ENCODE results near the gene ZNF618.
"Not testable (repeated sequence)": the region's sequence is repeated elsewhere in the genome, so short reads cannot be mapped to it uniquely, and the experiment has no call there.

Gene ZNF618

DNA sequence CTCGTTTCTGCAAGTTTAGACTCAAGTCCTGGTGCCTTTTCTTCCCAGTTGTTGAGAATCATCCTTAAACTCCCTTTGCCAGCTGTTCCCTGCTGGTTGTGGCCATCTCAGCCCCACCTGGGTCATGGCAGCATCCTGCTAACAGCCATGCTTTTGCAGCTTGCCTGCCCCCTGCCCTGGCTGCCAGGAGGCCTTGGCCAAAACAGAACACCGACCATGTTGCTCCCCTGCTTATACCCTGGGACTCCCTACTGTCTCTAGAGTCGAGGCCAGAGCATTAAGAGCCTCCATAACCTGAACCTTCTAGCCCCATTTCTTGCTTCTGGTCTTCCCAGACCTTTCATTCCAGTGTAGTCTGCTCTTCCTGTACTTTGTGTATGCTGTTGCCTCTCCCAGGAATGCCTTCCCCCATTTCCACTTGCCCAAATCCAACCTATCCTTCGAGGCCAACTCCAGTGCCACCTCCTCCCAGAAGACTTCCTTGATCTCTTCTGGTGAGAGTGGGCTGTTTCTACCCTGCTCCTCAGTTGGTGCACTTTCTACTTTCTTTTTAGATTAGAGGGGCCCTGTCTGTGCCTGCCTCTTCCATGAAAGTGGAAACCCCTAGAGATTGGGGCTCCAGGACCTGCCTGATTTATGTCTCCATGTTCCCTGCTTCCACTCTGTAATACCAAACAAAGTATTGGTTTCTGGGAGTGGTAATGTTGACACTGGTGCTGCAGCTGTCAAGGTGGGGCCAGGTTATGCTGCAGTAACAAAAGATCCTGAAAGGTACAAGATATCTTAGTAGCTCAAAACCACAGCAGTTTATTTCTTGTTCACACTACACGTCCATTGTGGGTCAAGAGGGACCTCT is 113.8 kb downstream of the ZNF618 start:
- DNase-seq, result no peak

DNA sequence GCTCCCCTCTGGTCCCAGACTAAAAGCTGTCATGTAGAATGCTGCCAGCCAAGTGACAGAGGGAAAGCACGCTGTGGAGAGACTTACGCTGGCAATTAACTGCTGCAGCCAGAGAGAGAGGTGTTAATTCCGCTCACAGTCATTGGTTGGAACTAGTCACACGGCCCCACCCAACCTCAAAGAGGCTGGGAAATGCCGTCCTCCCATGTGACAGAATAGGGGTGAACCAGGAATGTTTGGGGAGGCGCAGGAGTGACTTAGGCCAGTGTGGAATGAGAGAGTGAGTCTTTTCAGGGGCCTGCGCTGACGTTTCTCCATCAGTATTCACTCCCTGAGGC is 114.4 kb downstream of the ZNF618 start:
- DNase-seq, result no peak

DNA sequence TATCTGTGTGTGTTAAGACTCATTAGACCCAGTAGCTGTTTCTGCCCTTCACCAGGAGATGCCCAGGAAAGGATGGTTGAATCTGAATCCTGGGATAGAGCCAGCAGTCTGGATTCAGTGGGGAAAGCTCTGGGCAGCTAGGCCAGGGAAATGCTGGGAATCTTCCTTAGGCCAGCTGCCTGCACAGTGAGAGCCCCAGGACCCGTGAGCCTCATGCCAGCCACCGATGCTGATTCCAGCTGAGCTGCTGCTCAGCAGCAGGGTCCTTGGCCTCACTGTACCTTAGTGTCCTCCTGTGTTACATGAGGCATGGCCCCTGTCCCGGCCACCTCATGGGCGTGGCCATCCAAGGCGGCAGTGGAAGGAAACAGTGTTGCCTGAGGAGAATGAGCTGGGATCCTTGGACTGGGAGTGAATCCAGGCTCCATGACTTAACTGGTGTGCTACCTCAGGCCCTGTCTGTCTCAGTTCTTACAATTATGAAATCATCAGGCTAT is 114.9 kb downstream of the ZNF618 start:
- DNase-seq, result no peak

DNA sequence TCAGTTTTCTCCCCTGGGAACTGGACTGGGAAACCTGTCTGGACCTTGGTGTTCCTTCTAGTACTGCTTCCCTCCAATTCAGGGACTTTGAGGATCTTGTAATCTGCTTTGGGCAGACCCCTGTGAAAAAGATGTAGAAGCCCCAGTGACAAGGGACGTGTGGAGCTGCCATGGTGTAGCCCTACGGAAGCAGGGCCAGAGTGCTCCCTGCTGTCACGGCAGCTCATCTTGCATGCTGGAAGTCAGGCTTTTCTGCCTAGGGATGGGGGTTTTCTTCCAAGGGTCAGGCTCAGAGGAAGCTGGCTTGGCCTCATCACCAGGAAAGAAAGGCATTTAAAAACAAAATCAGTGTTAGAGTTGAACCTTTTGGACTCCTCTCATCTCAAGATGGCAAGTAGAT is 115.6 kb downstream of the ZNF618 start:
- DNase-seq, result no peak

DNA sequence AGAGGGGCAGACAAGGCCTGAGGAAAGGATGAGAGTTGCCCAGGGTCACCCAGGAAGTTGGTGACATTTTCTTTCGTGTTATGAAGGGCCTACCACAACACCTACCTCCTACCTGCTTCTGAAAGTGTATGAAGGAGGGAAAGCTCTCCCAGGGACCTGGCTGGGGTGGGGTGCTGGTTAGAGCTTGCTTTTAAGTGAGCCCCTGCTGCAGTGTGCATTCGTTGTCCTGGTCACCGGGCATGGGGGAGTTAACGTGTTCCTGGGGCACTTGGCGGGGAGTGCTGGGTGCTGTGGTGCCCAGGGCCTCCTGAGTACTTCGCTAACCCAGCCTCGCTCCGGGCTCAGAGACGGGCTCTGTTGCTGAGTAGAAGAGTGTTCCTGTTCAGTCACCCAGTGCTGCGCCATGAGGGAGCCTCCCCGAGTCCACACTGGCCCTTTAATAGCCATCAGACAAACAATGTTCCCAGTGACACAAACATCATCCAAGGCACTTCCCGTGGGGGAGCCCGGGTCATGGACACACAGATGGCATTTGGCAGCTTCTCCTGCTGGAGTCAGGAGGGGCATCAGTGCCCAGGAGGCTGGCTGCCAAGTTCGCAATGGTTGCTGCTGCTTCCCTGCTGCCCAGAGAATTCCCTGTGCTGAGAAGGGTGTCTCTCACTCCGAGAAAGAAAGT is 116.3 kb downstream of the ZNF618 start:
- no peak for DNase-seq

DNA sequence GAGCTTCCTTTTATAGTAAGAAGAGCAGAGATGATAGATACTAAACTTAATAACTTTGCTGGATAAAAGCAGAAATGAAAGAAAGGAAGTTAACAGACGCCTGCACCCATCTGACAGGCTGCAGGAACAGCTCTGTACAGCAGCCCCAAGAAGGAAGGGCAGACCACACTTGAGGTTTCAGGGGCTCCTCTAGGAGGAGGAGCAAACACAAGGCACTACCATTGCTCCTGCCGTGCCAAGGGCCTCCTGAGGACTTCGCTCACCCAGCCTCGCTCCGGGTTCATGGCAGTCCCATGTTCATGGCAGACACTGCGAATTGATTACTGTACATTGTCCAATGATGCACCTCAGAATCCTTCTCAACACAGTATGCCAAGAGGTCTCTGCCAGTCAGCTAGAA is 116.9 kb downstream of the ZNF618 start:
- DNase-seq, result no peak

DNA sequence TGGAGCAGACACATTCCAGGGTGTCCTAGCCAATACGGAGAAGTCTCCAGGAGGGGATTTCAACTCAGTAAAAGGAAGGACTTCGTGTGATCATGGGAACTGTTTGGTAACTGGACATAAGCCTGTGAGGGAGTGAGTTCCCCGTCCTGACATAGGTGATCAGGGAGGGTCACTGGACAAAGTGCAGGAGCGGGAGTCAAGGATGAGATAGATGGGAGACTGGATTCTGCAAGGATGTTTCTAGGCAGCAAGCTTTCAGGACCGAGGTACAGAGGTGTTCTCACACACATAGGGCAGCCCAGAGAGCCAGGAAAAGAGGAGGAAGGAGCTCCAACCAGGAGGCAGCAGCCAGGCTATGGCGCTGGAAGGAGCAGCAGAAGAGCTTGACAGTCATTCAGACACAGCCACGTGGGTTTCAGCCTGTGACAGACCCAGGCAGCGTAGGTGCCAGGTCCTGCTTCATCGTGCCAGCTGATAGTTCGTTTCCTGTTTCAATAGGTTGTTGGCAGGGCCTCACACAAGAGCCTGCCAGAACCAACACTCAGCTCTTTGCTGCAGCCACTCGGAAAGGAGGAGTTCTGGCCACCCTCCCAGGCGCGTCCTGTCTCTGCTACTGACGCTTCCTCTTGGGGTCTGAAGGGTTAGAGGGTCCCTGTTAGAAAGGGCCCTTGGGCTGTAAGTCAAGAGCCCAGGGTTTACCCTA is 117.9 kb downstream of the ZNF618 start:
- DNase-seq, result no peak

DNA sequence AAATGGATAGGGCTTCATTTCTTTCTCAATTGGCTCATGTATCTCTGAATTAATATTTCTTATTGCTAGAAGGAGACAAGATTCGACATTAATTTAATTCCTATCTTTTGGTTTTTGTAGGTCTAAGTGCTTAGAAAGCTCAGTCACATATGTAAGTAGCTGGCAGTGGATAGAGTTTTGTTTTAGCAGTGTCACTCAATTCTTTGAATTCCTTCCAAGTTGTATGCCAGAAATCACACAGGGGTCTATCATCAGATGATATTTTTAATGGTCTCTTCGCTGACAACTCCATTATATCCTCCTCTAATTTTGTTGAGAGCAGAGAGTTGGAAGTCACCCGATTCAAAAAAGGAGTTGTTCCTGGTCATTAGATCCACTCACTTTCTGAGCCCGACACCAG is 119.3 kb downstream of the ZNF618 start:
- no peak for DNase-seq

DNA sequence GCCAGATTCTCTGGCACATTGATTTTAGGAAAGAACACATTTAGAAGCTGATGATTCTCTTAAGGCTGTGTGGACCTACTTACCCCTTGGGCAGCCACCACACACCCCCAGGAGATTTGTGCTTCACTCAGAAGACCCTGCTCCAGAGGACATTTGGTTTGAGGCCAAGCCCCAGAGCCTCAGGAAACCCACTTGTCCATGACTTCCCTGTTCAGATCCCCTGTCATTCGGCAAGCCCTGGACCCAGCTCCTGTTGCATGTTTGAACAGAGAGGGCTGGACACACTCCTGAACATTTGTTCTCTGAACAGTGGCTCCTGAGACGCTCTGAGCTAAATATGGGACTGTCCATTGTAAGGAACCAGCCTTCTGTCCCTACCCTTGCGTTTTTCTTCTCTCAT is 119.9 kb downstream of the ZNF618 start:
- no peak for DNase-seq

DNA sequence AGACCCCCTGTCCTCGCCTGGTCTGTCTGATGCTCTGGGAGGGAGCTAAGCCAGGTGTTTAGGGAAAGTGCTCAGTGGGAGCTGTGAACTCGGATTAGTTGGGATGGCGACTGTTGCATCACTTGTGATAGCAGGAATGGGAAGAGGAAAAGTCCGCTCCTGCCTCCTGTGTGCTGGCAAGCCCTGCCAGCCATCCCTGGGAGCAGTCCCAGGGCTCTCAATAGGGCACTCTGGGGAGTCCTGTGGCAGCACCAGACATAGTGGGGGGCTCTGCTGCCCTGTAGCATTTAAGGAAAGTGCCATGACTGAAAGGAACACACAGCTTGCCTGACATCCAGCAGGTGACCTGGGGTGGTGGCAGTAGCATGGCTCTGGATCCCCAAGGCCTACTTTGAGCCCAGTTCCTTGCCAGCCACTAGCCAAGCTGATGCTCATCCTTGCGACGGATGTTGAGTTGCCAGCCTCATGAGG is 120.5 kb downstream of the ZNF618 start:
- DNase-seq, result no peak

DNA sequence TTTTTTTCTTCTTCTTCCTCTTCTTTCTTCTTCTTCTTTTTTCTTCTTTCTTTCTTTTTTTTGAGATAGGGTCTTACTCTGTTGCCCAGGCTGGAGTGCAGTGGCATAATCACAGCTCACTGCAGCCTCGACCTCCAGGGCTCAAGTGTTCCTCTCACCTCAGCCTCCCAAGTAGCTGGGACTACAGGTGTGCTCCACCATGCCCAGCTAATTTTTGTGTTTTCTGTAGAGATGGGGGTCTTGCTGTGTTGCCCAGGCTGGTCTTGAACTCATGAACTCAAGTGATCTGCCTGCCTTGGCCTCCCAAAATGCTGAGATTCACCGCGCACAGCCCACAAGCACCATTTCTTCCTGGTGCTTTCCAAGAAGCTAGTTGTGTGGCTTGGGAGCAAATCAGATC is 121.0 kb downstream of the ZNF618 start:
- not testable (repeated sequence) for DNase-seq

DNA sequence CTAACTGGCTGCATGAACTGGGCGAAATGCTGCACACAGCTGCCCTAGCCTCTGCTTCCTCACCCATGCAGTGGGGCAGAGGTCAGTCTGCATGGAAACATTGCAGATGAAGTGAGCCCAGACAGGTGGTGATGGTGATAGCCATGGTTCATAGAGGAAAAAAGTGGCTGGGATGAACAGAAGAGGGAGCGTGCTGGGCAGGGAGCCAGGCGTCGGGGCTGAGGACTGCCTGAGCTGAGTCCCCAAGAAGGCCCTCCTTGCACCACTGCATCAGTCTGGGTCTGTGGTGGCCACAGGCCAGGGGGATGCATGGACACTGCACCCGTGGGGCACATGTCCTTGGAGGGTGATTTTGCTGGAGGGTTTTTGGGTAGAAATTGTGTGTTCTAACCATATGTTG is 121.5 kb downstream of the ZNF618 start:
- DNase-seq, result no peak

DNA sequence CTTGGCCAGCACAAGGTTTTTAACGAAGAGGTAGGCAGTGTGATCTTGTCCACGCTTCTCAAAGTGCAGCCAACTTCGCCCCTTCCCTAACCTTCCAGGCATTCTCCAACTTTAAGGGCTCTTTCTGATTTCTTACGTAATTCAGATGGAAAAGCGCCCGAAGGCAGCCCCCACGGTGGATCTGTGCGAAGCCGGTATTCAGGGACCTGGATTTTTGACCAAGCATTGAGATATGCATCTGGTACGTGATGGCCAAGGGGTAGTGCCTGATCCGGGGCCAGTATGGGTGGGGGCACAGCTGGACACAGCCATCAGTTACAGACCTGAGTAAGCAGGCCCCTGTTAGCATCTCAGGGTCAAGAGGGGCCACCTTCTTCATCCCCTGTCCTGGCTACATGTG is 122.0 kb downstream of the ZNF618 start:
- no peak for DNase-seq

DNA sequence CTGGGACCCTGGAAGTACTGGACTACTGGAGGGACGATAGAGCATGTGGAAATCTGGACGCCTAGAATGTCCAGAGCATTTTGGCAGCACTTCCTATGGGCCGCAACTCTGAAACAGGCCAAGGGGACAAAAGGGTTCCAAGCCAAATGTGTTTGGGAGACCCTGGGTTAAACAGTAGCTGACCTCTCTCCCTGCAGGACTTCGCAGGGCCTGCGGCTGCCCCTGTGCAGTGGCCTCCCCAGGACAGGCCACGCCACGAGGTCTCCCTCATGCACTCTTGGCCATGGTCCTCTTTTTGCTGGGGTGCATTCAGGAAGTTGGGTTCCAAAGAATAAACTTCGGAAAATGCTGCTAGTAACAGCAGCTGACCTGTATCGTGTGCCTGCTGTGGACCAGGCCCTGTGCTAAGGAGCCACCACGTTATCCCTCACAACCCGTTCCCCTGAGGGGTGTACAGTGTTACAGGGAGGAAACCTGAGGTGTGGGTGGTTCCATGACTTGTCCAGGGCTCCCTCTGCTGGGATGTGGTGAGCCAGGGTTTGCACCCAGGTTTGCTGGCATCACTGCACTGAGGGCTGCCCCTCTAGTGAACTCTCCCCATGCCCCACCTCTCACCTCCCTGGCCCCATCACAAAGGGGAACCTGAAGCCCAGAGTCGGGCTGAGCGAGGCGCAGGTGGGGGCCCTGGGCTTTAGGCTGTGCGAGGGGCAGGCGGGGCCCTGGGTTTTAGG is 122.6 kb downstream of the ZNF618 start:
- DNase-seq, result no peak

DNA sequence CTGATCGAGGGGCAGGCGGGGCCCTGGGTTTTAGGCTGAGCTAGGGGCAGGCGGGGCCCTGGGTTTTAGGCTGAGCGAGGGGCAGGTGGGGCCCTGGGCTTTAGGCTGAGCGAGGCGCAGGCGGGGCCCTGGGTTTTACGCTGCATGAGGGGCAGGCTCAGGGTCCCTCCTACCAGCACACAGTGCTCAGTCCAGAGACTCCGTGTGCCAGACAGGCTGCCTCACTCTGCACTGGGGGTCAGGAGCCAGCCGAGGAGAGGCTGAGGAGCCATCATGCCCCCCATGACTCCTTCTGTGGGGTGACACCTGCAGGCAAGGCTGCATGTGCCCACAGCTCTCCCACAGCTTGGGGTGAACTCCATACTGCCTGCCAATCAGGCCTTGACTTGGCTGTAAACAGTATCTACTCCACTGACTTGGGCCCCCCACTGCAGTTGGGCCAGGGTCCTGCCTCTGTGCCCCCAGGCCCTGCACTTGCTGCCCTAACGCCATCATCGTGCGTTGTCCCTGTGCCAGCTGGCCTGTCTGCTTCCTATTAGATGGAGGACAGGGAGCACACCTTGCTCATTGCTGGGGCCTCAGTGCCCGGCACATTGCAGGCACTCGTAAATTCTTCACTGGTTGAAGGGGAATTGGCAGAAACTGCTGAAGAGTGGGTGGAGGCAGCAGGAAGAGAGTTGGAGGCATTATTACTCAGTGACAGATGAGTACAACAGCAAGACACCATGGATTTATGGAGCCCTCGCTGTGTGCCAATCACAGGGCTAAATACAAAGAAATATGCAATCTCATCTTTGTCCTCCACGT is 123.3 kb downstream of the ZNF618 start:
- DNase-seq, result no peak

DNA sequence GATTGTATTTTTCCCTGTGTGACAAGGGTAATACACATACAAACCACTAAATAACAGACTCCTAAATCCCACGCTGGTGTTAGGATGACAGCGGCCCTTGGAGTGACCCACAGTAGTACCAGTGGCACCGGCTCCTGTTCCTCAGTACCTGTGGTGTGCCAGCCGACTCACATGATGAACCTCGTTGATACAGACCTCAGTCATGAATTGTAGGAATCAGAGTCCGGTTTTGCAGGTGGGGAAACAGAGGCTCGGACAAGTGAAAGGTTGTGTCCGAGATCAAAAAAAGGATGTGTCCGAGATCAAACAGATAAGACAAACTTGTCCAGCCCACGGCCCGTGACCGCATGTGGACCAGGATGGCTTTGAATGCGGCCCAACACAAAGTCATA is 124.0 kb downstream of the ZNF618 start:
- no peak for DNase-seq

DNA sequence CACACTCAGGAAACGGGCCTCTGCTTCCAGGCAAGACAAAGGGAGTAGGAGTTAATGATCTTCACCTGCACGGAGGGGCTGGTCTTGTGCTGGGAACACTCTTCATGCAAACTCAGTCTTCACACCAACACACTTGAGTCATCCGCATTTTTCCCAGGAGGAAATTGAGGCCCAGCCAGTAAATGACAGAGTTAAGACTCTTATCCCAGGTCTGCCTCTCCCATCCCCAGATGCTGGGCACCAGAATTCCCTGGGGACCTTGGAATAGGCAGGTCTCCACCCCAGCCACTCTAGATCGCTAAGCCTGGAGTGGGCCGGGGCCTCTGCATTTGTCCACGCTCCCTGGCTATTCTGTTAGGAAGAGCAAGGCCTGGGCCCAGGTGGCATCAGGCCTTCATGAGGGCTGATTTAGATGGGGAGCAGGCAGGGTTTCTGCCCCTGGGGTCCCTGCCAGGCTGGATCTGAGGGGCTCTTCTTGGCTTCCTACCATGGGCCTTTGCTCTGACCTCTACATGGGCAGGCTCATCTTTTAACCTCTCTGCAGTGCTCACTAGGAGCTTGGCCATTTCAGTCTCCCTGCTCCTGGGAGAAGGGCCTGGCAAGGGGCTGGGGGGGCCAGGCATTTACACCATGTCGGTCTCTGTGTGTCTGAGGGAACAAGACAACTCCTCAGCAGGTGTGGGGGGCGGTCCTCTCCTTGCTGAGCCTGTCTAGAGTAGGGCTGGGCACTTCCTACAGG is 124.7 kb downstream of the ZNF618 start:
- no peak for DNase-seq

DNA sequence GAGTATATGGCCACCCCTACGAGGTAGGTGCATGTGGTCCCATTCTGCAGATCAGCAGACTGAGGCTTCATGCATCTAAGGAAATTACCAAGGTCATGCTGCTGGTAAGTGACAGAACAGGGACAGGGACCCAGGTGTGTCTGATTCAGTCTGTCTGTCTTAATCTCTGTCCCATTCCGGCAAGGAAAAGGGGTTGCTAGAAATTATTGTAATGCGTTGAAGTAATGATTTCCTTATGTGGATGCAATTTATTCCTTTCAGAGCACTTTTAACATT is 125.2 kb downstream of the ZNF618 start:
- DNase-seq, result no peak

DNA sequence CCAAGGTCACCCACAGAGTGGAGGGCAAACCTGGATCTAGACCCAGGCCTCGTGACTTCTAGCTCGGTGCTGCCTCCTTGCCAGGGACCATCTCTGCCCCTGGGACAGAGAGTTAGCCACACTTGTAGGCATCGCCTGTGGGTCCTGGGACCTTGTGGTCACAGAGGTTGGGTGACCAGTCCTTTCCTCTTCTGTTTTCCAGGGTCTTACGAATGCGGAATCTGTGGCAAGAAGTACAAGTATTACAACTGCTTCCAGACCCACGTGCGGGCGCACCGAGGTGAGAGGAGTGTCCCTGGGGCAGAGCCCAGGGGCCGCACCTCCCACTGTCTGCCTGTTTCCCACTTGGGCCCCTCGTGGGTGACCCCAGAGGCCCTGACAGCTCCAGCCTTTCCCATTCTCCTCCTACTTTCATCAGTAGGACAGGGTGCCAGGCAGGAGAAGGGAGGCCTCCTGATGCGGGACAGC is 125.7 kb downstream of the ZNF618 start:
- no peak for DNase-seq

DNA sequence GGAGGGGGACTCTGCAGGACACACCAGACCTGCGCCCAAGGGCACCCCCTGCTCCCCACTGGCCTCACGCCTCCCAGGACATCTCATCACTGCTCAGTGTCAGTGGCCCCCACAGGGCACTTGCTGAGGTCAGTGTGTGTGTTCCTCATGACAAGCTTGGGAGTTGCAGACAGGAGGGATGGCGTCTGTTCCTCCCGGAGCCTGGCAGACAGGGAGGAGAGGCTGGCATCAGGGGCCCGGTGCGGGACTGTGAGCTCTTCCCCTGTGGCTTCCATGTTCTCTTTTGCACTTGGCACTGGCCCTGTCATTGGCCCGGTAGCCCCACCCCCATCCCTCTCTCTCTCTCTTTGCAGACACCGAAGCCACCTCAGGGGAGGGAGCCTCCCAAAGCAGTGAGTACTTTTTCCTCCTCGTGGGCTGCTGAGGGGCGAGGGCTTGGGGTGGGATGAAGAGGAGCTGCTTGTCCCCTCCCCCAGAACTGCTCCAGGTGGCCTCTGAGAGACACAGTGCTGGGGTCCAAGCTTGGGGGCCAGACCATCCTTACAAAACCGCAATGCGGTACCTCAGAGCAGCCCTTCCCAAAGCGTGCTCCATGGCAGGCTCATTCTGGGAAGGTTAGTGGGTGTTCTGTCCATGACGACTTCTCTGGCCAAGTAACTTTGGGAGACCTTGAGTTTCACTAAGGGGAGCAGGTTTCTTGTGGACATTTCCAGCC is 126.3 kb downstream of the ZNF618 start:
- no peak for DNase-seq

DNA sequence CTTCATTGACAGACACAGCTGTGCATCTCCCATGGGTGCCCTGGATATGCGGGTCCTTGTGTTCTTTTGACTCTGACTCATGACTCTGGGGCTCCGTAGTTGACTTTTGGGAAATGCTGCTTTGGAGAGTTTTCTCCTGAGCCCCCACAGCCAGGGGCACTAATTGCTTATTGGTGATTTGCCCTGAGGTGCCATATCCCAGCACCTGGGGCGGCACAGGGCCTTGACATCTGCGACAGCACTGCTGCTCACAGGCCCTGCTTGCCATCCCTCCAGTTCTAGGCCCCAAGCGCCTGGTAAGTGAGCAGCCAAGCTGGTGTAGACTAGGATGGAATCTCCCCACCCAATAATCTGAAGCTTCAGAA is 126.9 kb downstream of the ZNF618 start:
- no peak for DNase-seq

All from GOT3 (cell line).